Stimulated activated CD4-positive, alpha-beta T cell treated with anti-CD3 and anti-CD28 coated beads, Interleukin-4, amount 100 ng/mL, for 1 hour (primary cell): ENCODE data around the gene ITGB8.

Experiments used
- DNase-seq: peaks from one replicate; pipeline ENCODE4 v3.0.0-alpha.2; 2020

Gene ITGB8

GRCh38 chr7:20344396-20344795 lies 13.7 kb downstream of the ITGB8 start:
- DNase-seq, result no peak

GRCh38 chr7:20346577-20346976 lies 15.9 kb downstream of the ITGB8 start:
- no peak for DNase-seq

- DNase-seq, result no peak
Observed at GRCh38 chr7:20347680-20348079, 17.0 kb downstream of the ITGB8 start.

GRCh38 chr7:20348125-20348807 lies 17.6 kb downstream of the ITGB8 start:
- DNase-seq, result no peak

GRCh38 chr7:20350518-20350951 lies 19.8 kb downstream of the ITGB8 start:
- DNase-seq, result no peak

- DNase-seq, result no peak
Observed at GRCh38 chr7:20350996-20351692, 20.4 kb downstream of the ITGB8 start.

- no peak for DNase-seq
Observed at GRCh38 chr7:20351901-20352300, 21.2 kb downstream of the ITGB8 start.

- DNase-seq, result no peak
Observed at GRCh38 chr7:20352573-20353306, 22.0 kb downstream of the ITGB8 start.

- no peak for DNase-seq
Observed at GRCh38 chr7:20354610-20355528, 24.2 kb downstream of the ITGB8 start.

GRCh38 chr7:20358106-20358505 lies 27.4 kb downstream of the ITGB8 start:
- no peak for DNase-seq

GRCh38 chr7:20358762-20359282 lies 28.1 kb downstream of the ITGB8 start:
- DNase-seq, result no peak

GRCh38 chr7:20359341-20359963 lies 28.8 kb downstream of the ITGB8 start:
- DNase-seq, result no peak

GRCh38 chr7:20362574-20363253 lies 32.0 kb downstream of the ITGB8 start:
- DNase-seq, result no peak

GRCh38 chr7:20364571-20365196 lies 34.0 kb downstream of the ITGB8 start:
- DNase-seq, result no peak

GRCh38 chr7:20365486-20365885 lies 34.8 kb downstream of the ITGB8 start:
- DNase-seq, result no peak

GRCh38 chr7:20374399-20374798 lies 43.7 kb downstream of the ITGB8 start:
- no peak for DNase-seq

- DNase-seq, result no peak
Observed at GRCh38 chr7:20376796-20377195, 46.1 kb downstream of the ITGB8 start.

GRCh38 chr7:20381406-20382034 lies 50.8 kb downstream of the ITGB8 start:
- no peak for DNase-seq

GRCh38 chr7:20383351-20383750 lies 52.7 kb downstream of the ITGB8 start:
- no peak for DNase-seq

GRCh38 chr7:20385126-20385525 lies 54.4 kb downstream of the ITGB8 start:
- no peak for DNase-seq
